T-cell (primary cell): ENCODE data around the gene TGFBR3. TPM values are rescaled to one million over a fixed set of nuclear protein-coding genes. Genes with fewer than 3 reads are reported as not detected.

ENCODE experiments used
- ATAC-seq, 4 experiments: fragments of 200-7000 bp in 3 of 4; fragments of 150-1000 bp in 1 of 4; cut with Tn5 transposase; replicated peaks in 1 of 4; 1 replicate in 3 of 4; 2 replicates in 1 of 4; pipeline ENCODE4 v1.10.0; 2021; ENCODE audit warnings: moderate library complexity in 3 of 4, mild to moderate bottlenecking in 2 of 4, moderate number of reproducible peaks in 1 of 4
- CTCF ChIA-PET, 2 donors: fragments of 300-600 bp; sonication (Branson Sonifier 250); formaldehyde crosslinking; loops; one replicate each; lab custom pipeline; 2022; ENCODE audit warnings: antibody characterized with exemption in 2 of 2; lab: Charles Lee
- POLR2A ChIA-PET, 2 donors: fragments of 300-600 bp; sonication (Branson Sonifier 250); formaldehyde crosslinking; loops; one replicate each; lab custom pipeline; 2022; ENCODE audit warnings: antibody characterized with exemption in 2 of 2; lab: Charles Lee
- DNase-seq, 35 experiments: peaks; one replicate each; pipeline versions ENCODE4 v3.0.0 to v3.0.0-alpha.2; 2013 to 2023
- H3K27ac ChIP-seq: one replicate; pipeline ENCODE4 v1.5.1; 2013; ENCODE audit warnings: low read length
- H3K27me3 ChIP-seq, 2 experiments: replicated peaks in 1 of 2; 1 replicate in 1 of 2; 2 replicates in 1 of 2; pipeline versions ENCODE4 v1.6.1 to v1.7.0; 2013; ENCODE audit warnings: low read length in 1 of 2, mixed read lengths in 1 of 2; ENCODE audit not compliant: control insufficient read depth in 2 of 2, insufficient read depth in 2 of 2; ENCODE audit errors: extremely low read depth in 1 of 2
- H3K36me3 ChIP-seq, 2 donors: 1 replicate in 1 of 2; 2 replicates in 1 of 2; pipeline versions ENCODE4 v1.6.1 to v1.7.0; 2013; ENCODE audit warnings: low read length in 1 of 2; ENCODE audit not compliant: control insufficient read depth in 2 of 2, insufficient read depth in 1 of 2; ENCODE audit errors: extremely low read depth in 1 of 2
- H3K4me1 ChIP-seq, 2 experiments: 1 replicate in 1 of 2; 2 replicates in 1 of 2; pipeline versions ENCODE4 v1.6.1 to v1.7.0; 2013; ENCODE audit warnings: low read length in 2 of 2, mixed read lengths in 1 of 2; ENCODE audit not compliant: insufficient read depth in 2 of 2, control insufficient read depth in 1 of 2; ENCODE audit errors: extremely low read depth in 1 of 2
- H3K4me3 ChIP-seq, 2 donors: 1 replicate in 1 of 2; 2 replicates in 1 of 2; pipeline versions ENCODE4 v1.5.1 to v1.7.0; 2013; ENCODE audit warnings: mild to moderate bottlenecking in 2 of 2, low read length in 1 of 2, moderate library complexity in 1 of 2; ENCODE audit not compliant: control insufficient read depth in 1 of 2; ENCODE audit errors: extremely low read depth in 1 of 2
- H3K9me3 ChIP-seq: 2 replicates; pipeline ENCODE4 v1.7.0; 2013
- H3K27ac Mint-ChIP-seq, 2 donors: one replicate each; pipeline ENCODE4 v1.8.0; 2020 to 2021; ENCODE audit warnings: mild to moderate bottlenecking in 2 of 2, mixed read lengths in 2 of 2
- H3K27me3 Mint-ChIP-seq, 2 donors: one replicate each; pipeline ENCODE4 v1.8.0; 2021 to 2022; ENCODE audit warnings: mixed read lengths in 2 of 2
- H3K36me3 Mint-ChIP-seq: one replicate; pipeline ENCODE4 v1.8.0; 2021; ENCODE audit warnings: mixed read lengths
- H3K4me1 Mint-ChIP-seq, 3 donors: one replicate each; pipeline ENCODE4 v1.8.0; 2020 to 2022; ENCODE audit warnings: mixed read lengths in 3 of 3, mild to moderate bottlenecking in 1 of 3
- H3K4me3 Mint-ChIP-seq, 3 donors: one replicate each; pipeline ENCODE4 v1.8.0; 2020 to 2022; ENCODE audit warnings: mild to moderate bottlenecking in 3 of 3, mixed read lengths in 3 of 3, moderate library complexity in 3 of 3
- H3K9me3 Mint-ChIP-seq, 3 donors: one replicate each; pipeline ENCODE4 v1.8.0; 2020 to 2022; ENCODE audit warnings: mixed read lengths in 3 of 3
- WGBS: methylation state at CpG from one replicate; pipeline ENCODE4 v1.1.5; 2013; ENCODE audit warnings: missing lambda C conversion rate; ENCODE audit not compliant: insufficient coverage; 5-methylcytosine and 5-hydroxymethylcytosine counted together
- total RNA-seq, 35 experiments: library from RNA in 6 of 35; stranded (reverse) in 6 of 35; fragments of 120-200 nt in 1 of 35; gene quantifications; one replicate each; pipeline versions ENCODE4 v1.2.1 to v1.2.4 and lab custom pipeline; 2013 to 2026

Gene TGFBR3
- total RNA-seq, 5 donors from 2014 or later (not counting 1 experiment from before 2014, with no cell fraction given): 17.5 to 65.4 (median 36.4) TPM

- no peak overlapping the region for H3K4me3 Mint-ChIP-seq
- no peaks in the 10 kb centered on the region for H3K27me3 Mint-ChIP-seq
- H3K4me1 Mint-ChIP-seq: peaks cover 24 to 36% (median 25%) of the 10 kb centered on the region in 3 donors
- Histone ChIP-seq H3K4me1 (peaks cover 1 to 22% of the 10 kb centered on the region in 2 experiments), H3K9me3 (no peaks in the 10 kb centered on the region), H3K36me3 (peaks cover 0 to 12% of the 10 kb centered on the region in 2 donors), H3K4me3 (no peak overlapping the region), H3K27me3 (no peaks in the 10 kb centered on the region), H3K27ac (no peak overlapping the region)
- ChIA-PET POLR2A (no interaction called here), CTCF (interaction anchor here (0.6 kb wide), 3 partner anchors 8 to 150 kb away, joined by 3 to 4 read pairs (median 4); no protein-coding TSS in a partner anchor)
- ATAC-seq: no peak
- H3K36me3 Mint-ChIP-seq: peaks cover 29% of the 10 kb centered on the region
- WGBS: 90% methylated on average over 1 of the region's 1 CpG
- no peak for DNase-seq
- H3K27ac Mint-ChIP-seq: no peak overlapping the region
- peaks cover 0 to 4% (median 0%) of the 10 kb centered on the region in 3 donors for H3K9me3 Mint-ChIP-seq
These were observed 88.8 kb downstream of the TGFBR3 start for GRCh38 chr1:91797164-91797563.

GRCh38 chr1:91796390-91796654 is 89.6 kb downstream of the TGFBR3 start:
- Histone ChIP-seq H3K27ac (no peak overlapping the region), H3K9me3 (no peaks in the 10 kb centered on the region), H3K36me3 (peaks cover 0 to 12% of the 10 kb centered on the region in 2 donors), H3K4me3 (no peak overlapping the region), H3K27me3 (no peaks in the 10 kb centered on the region), H3K4me1 (peaks cover 10 to 30% of the 10 kb centered on the region in 2 experiments)
- H3K27me3 Mint-ChIP-seq: no peaks in the 10 kb centered on the region
- no peak for ATAC-seq
- H3K4me1 Mint-ChIP-seq: peaks cover 30 to 38% (median 31%) of the 10 kb centered on the region in 3 donors
- H3K27ac Mint-ChIP-seq: no peak overlapping the region
- H3K36me3 Mint-ChIP-seq: peaks cover 29% of the 10 kb centered on the region
- POLR2A ChIA-PET: no interaction called here
- no CpG with 5 or more reads among the region's 4 CpGs for WGBS
- peaks cover 0 to 4% (median 0%) of the 10 kb centered on the region in 3 donors for H3K9me3 Mint-ChIP-seq
- DNase-seq: no peak
- no peak overlapping the region for H3K4me3 Mint-ChIP-seq
- CTCF ChIA-PET: no interaction called here

- no peaks in the 10 kb centered on the region for H3K9me3 ChIP-seq
- ATAC-seq (no peak), DNase-seq (no peak)
- Mint-ChIP-seq H3K27me3 (no peaks in the 10 kb centered on the region), H3K27ac (no peak overlapping the region), H3K4me1 (peaks cover 36 to 41% (median 36%) of the 10 kb centered on the region in 3 donors), H3K4me3 (no peak overlapping the region), H3K36me3 (peaks cover 32% of the 10 kb centered on the region), H3K9me3 (peaks cover 0 to 4% (median 0%) of the 10 kb centered on the region in 3 donors)
- H3K27ac ChIP-seq: no peak overlapping the region
- no peaks in the 10 kb centered on the region for H3K27me3 ChIP-seq
- ChIA-PET CTCF (interaction anchor here in 1 of 2 donors (0.6 kb wide), 1 partner anchor 47 kb away, joined by 3 read pairs; no protein-coding TSS in a partner anchor), POLR2A (no interaction called here)
- H3K4me1 ChIP-seq: peaks cover 14 to 34% of the 10 kb centered on the region in 2 experiments
- H3K4me3 ChIP-seq: no peak overlapping the region
- WGBS: 57% methylated on average over 1 of the region's 7 CpGs
- peaks cover 0 to 12% of the 10 kb centered on the region in 2 donors for H3K36me3 ChIP-seq
These were observed 90.2 kb downstream of the TGFBR3 start for GRCh38 chr1:91795591-91796389.

- no peak overlapping the region for H3K4me3 Mint-ChIP-seq
- POLR2A ChIA-PET: no interaction called here
- DNase-seq (no peak), ATAC-seq (no peak)
- peaks cover 22 to 28% of the 10 kb centered on the region in 2 experiments for H3K4me1 ChIP-seq
- H3K9me3 Mint-ChIP-seq: peaks cover 0 to 4% (median 0%) of the 10 kb centered on the region in 3 donors
- H3K27me3 Mint-ChIP-seq: no peaks in the 10 kb centered on the region
- H3K4me3 ChIP-seq: no peak overlapping the region
- peaks cover 39% of the 10 kb centered on the region for H3K36me3 Mint-ChIP-seq
- CTCF ChIA-PET: interaction anchor here in 1 of 2 donors (0.6 kb wide), 2 partner anchors 45 to 138 kb away, joined by 3 to 6 read pairs; no protein-coding TSS in a partner anchor
- no peaks in the 10 kb centered on the region for H3K9me3 ChIP-seq
- H3K27ac ChIP-seq: no peak overlapping the region
- peaks cover 0 to 12% of the 10 kb centered on the region in 2 donors for H3K36me3 ChIP-seq
- no peaks in the 10 kb centered on the region for H3K27me3 ChIP-seq
- peaks cover 39 to 45% (median 40%) of the 10 kb centered on the region in 3 donors for H3K4me1 Mint-ChIP-seq
- H3K27ac Mint-ChIP-seq: no peak overlapping the region
- WGBS: no CpG with 5 or more reads among the region's 3 CpGs
These were observed 92.1 kb downstream of the TGFBR3 start for GRCh38 chr1:91793877-91794276.

- H3K4me3 ChIP-seq: no peak overlapping the region
- DNase-seq (no peak), ATAC-seq (no peak)
- peaks cover 0 to 4% (median 0%) of the 10 kb centered on the region in 3 donors for H3K9me3 Mint-ChIP-seq
- WGBS: no CpG with 5 or more reads among the region's 5 CpGs
- H3K9me3 ChIP-seq: no peaks in the 10 kb centered on the region
- H3K36me3 ChIP-seq: peaks cover 0 to 12% of the 10 kb centered on the region in 2 donors
- ChIA-PET CTCF (no interaction called here), POLR2A (no interaction called here)
- H3K36me3 Mint-ChIP-seq: peaks cover 41% of the 10 kb centered on the region
- H3K27ac Mint-ChIP-seq: peak overlapping the region in 1 of 2 donors; percentile 17
- no peak overlapping the region for H3K4me3 Mint-ChIP-seq
- H3K27me3 ChIP-seq: no peaks in the 10 kb centered on the region
- peaks cover 22 to 24% of the 10 kb centered on the region in 2 experiments for H3K4me1 ChIP-seq
- no peak overlapping the region for H3K27ac ChIP-seq
- no peaks in the 10 kb centered on the region for H3K27me3 Mint-ChIP-seq
- H3K4me1 Mint-ChIP-seq: peaks cover 33 to 40% (median 37%) of the 10 kb centered on the region in 3 donors
These were observed 92.8 kb downstream of the TGFBR3 start for GRCh38 chr1:91793189-91793588.

- Histone ChIP-seq H3K36me3 (peaks cover 0 to 12% of the 10 kb centered on the region in 2 donors), H3K9me3 (no peaks in the 10 kb centered on the region), H3K4me3 (no peak overlapping the region), H3K27me3 (no peaks in the 10 kb centered on the region), H3K27ac (no peak overlapping the region), H3K4me1 (peaks cover 22 to 27% of the 10 kb centered on the region in 2 experiments)
- DNase-seq (no peak), ATAC-seq (no peak)
- no peaks in the 10 kb centered on the region for H3K27me3 Mint-ChIP-seq
- H3K36me3 Mint-ChIP-seq: peaks cover 46% of the 10 kb centered on the region
- ChIA-PET CTCF (interaction anchor here in 1 of 2 donors (1.3 kb wide), 1 partner anchor 280 kb away, joined by 4 read pairs; no protein-coding TSS in a partner anchor), POLR2A (interaction anchor here in 1 of 2 donors (0.5 kb wide), 1 partner anchor 1851 kb away, joined by 13 read pairs; no protein-coding TSS in a partner anchor)
- peaks cover 0 to 4% (median 0%) of the 10 kb centered on the region in 3 donors for H3K9me3 Mint-ChIP-seq
- H3K4me1 Mint-ChIP-seq: peaks cover 31 to 44% (median 41%) of the 10 kb centered on the region in 3 donors
- peak overlapping the region; percentile 62 to 79 for H3K27ac Mint-ChIP-seq
- 97% methylated on average over 4 of the region's 8 CpGs for WGBS
- peak overlapping the region in 1 of 3 donors; percentile 38 for H3K4me3 Mint-ChIP-seq
These were observed 93.4 kb downstream of the TGFBR3 start for GRCh38 chr1:91792489-91793071.
